Middle frontal gyrus (tissue), 1 donor: ENCODE measurements around the gene TMEM178A.
"Not testable (repeated sequence)": the region's sequence is repeated elsewhere in the genome, so short reads cannot be mapped to it uniquely, and the experiment has no call there.

Experiments used
- DNase-seq: peaks from one replicate; pipeline ENCODE4 v3.0.0-alpha.2; 2015; ENCODE audit warnings: low spot score; ENCODE audit errors: extremely low spot score

Gene TMEM178A

DNA sequence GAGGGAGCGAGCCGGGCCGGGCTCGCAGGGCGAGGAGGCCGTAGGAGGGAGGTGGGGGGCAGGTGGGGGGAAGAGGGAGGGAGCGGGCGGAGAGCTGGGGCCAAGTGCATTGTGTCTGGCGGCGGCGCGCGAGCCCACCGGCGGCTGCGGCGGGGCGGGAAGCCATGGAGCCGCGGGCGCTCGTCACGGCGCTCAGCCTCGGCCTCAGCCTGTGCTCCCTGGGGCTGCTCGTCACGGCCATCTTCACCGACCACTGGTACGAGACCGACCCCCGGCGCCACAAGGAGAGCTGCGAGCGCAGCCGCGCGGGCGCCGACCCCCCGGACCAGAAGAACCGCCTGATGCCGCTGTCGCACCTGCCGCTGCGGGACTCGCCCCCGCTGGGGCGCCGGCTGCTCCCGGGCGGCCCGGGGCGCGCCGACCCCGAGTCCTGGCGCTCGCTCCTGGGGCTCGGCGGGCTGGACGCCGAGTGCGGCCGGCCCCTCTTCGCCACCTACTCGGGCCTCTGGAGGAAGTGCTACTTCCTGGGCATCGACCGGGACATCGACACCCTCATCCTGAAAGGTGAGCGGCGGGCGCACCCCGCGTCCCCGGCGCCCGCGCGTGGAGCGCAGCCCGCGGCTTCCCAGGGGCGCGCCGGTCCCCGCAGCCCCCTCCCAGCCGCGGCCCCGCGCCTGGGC is at the start of gene TMEM178A:
TSS of gene TMEM178A (plus strand) at position 107 of the 680 bp plus-strand sequence. CDS start at position 165, 58 bp downstream.
- DNase-seq = no peak

DNA sequence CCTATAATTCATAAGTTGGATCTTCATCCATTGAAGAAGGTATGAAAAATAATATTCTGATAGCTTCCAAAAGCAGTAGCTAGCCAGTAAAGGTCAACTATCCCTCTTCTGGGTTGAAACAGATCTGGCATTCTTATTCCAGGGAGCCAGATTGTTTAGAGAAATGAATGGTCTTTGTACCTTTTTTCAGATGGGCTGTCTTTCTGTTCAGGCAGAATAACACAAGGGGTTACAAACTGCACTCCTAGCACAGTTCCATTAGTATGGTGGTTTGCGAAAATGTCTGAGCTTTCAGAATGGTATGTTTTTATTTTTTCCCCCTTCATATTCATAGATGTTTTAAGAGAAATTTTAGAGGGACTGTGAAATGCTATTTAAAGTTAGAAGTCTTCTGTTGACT is 47.5 kb upstream of the TMEM178A start:
- no peak for DNase-seq

DNA sequence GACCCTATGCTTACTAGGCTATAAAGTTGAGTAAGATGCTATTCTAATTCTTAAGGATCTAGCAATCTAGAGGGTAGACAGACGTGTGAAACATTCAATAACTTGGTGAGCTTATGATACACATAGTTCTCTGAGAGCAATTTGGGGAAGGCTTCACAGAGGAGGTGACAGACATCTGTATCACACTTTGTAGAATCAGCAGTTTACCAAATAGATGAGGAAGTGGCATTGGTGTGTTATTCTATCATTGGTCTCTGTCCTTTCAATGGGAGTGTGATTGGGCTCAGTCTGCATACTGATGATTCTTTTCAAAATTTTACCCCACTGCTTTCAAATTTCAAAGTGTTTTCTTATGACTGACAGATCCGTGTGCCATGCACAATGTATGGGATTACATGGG is 47.0 kb upstream of the TMEM178A start:
- no peak for DNase-seq

DNA sequence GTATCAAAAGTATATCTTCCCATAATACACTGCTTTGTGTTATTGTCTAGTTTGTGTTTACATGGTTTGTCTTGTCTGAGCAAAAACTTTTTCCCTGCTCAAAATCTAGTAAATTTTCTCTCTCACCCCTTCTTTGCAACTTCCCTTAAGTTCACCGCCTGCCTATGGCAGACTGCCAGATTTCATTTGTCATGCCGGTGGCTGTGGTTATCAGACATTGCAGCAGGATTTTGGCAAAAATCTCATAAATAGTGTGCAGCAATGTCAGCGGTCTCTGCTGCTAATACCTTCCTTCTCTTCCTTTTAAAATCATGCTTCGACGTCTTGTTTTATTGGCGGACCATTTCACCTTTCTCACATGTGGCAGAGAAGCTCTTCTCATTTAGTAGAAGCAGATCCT is 45.6 kb upstream of the TMEM178A start:
- no peak for DNase-seq

DNA sequence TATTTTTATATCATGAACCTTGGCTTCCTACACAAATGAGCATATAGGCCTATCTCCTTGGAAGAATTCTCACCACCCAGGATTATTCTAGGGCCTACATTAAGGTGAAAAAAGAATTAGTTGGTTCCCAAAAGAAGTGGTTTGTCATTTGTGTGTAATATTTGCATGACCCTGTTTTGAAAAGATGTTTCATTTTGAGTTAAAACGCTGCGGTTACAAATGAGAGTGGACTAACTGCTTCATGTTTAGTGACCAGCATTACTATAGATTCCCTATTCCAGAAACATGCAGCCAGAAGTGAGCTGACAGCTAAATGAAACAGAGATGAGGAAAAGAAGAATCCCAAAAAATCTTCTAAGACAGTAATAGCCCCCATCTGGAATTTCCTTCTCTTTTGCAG is 44.1 kb upstream of the TMEM178A start:
- no peak for DNase-seq

DNA sequence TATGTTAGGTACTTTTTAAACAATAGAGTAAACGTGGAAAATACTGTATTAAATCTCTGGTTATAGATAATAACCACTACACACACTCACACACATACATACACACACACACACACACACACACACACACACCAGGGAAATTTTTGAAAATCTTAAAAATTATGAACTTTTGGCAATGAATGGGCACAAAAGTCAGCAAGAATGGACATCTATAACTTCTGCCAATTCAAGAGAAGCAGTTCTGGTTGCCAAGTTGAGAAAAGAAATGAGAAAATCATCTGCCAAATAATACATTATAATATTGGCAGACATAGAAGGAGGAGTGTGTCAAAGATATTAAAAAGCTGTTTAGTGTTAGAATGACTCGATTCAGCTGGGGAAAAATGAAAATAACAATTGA is 42.9 kb upstream of the TMEM178A start:
- no peak for DNase-seq

DNA sequence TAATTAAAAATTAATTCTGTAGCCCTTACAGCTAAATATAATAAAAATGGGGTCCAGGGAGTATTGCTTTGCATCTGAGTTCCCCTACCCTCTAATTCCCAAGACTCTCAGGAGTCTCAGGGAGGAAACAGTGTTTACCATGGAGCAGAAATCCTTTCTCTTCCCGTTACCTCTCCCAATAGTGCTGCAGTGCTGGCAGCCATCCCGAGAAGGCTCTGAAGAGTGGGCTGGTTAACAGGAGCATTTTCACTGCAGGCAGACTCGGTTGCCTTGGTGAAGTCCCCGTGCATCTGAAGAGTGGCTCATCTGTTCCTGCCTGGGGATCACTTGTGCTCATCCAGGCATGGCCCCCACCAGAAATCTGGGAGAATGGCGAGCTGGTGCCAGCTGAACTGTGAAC is 41.8 kb upstream of the TMEM178A start:
- peak; percentile 50 for DNase-seq

DNA sequence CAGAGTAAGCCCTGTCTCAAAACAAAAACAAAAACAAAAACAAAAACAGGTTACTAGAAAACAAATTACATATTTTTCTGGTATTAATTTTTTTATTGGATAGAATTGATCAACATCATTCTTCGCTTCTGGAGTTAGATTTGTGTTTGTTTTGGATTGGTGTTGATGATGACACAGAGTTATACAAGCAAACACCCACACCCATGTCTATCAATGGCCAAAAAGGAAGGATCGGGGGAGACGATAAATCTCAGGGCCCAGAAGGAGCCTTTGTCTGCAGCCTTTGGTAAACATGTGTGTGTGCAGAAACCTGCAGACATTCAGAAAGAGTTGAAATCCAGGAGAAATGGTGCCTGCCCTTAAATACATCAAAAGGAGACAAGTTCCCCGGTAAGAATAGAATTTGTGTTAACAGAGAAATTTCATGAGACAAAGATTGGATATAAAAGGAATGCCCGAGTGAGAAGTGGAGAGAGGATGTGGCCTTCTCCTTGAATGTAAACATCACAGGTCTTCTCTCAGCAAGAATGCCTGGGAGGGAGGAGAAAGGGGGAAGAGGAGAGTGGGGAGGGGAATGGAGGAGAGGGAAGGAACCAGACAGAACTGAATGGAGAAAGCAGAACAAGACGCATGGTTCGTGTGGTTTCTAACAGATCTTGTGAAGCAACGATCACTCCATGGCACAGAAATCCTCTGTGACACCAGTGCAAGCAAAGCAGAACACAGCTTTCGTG is 40.4 kb upstream of the TMEM178A start:
- no peak for DNase-seq

DNA sequence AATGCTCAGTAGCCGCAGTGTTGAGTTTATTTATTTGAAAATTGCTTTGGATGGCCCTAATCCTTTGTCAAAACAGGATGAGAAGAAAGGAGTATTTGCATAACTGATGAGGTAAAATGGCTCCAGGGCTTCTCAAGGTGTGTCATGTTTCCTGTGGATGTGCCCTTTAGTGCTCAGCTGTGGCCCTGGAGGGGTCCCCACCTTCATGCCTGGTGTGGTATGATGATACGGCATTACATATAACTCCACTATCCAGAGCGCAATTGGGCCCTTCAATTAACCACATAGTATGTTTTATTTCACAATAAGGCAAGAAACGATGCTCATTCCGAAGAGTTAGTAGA is 39.8 kb upstream of the TMEM178A start:
- DNase-seq = no peak

DNA sequence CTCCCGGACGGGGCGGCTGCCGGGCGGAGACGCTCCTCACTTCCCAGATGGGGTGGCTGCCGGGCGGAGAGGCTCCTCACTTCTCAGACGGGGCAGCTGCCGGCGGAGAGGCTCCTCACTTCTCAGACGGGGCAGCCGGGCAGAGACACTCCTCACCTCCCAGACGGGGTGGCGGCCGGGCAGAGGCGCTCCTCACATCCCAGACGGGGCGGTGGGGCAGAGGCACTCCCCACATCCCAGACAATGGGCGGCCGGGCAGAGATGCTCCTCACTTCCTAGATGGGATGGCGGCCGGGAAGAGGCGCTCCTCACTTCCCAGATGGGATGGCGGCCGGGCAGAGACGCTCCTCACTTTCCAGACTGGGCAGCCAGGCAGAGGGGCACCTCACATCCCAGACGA is 37.4 kb upstream of the TMEM178A start:
- DNase-seq = not testable (repeated sequence)

DNA sequence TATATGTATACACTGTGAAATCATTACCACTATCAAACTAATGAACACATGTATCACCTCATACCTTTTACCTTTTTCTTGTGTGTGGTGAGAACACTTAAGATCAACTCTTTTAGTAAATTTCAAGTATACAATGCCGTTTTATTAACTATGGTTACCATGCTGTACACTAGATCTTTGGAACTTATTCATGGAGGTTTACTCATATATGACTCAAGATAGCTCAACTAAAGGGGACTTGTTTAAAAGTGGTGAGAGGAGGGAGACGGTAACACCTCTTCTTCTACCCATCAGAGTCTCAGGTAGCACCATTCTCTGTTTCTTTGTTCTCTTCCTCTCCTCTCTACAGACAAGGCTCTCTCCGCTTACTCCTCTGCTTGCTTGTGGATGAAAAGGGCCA is 36.1 kb upstream of the TMEM178A start:
- DNase-seq = no peak

DNA sequence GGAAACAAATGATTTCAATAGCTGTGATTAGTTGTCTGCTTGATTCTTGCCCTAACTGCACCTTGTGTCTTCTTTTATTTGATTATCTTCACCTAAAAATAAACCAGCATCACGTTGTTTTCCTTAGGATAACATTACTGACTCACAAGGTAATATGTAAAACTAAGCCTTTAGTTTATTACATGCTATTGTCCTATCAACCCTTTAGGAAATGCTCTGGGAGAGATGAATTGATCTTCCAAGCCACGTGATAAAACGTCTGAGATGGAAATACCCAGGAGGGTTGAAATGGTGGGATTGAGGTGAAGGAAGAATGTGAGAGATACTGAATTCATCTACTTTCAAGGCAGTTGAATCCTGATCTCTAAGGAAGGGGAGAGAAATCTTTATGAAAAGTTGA is 34.5 kb upstream of the TMEM178A start:
- DNase-seq = no peak

DNA sequence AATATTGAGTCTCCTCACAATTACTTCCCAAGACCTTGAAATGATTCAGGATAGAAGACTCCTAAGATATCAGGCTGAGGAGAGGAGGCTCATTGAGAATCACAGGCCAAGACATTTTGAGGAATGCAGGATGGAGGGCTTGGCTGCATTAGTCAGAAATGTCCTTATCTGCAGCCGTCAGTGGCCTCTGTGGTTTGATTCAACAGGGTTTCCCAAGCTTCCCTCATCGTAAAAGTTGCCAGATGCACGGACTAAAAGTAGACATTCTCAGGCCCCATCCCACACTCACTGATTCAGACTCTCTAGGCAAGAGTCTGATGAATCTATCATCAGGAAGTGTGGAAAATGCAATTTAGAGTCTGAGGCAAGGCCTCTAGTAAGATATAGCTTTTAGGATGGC is 34.0 kb upstream of the TMEM178A start:
- no peak for DNase-seq

DNA sequence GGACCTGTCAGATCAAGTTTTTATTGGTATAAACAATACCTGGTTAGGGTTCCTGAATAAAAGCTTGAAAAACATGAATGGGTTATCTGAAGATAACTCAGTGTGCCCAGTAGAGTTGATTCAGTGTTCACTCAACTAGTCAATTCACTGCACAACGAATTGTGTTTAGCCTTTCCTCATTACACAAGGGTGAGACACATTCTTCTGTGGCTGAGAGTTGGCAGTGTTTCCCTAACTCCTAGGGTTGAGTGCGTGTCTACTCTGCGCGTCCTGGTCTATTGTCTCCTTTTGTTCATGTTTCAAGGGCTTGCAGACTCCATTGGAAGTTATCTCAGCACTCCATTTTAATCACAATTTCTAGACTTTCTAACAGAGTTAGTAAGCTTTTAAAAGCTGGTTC is 32.8 kb upstream of the TMEM178A start:
- DNase-seq = no peak

DNA sequence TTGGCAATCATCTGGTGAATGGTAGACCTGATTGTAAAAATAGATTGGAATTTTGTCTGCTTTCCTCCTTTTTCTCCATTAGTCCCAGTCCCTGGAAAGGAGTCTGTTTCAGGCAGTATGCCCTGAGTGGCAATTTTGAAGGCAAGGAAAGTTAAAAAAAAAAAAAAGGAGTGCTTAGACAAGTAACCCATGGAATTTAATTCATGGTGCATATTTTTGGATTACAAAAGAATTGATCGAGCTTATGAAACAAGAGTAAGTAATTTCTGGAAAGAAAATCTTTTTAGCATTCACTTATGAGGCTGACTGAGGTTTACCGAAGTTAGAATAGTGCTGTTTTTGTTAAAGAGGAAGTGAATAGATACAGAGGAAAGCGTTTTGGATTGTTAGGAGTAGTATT is 29.4 kb upstream of the TMEM178A start:
- no peak for DNase-seq

DNA sequence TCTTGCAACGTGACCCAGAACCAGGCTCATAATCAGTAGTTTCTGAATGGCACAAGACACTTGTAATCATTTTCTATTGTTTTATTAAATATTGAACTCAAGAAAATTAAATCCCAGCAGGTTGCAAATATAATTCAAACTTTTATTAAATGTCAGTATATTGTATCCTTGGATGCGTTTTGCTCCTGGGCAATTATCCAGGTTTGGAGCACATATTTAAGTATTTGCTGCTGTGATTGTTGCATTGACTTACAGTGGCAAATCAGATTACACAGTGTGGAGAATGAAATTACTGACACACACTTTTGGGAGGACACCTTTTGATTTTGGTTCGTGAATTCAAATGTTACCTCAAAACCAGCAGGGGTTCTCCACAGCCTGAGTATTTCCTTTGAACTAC is 27.1 kb upstream of the TMEM178A start:
- no peak for DNase-seq

DNA sequence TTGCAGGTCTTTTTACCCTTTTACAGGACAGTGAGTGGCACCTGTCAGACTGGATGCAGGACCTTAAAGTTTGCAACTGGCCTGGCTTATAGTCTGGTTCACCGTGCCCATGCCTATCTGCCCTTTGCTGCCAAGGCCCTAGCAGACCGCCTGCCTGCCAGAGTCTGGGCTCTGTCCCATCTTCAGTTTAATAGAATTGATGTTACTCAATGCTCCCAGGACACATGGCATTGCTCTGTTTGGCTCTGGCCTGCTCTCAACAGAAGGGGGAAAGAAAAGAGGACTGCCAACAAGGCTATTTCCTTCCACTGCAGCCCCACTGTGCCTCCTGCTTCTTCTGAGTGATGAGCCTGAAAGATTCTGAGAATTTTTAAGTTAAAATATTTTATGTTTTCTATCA is 25.6 kb upstream of the TMEM178A start:
- DNase-seq = no peak

DNA sequence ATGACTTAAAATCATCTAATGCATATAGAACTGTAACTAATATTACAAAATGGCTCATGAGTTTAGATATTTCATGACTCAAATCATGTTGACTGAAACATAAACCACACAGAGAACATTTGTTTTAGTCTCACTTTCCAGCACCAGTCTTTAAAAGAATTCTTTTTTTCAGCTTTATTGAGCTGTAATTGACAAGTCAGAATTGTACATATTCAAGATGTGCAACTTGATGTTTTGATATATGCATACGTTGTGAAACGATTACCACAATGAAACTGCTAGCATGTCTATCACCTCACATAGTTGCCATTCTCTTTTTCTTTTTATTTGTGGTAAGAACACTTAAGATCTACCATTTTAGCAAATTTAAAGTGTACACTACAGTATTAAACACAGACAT is 25.0 kb upstream of the TMEM178A start:
- DNase-seq = no peak

DNA sequence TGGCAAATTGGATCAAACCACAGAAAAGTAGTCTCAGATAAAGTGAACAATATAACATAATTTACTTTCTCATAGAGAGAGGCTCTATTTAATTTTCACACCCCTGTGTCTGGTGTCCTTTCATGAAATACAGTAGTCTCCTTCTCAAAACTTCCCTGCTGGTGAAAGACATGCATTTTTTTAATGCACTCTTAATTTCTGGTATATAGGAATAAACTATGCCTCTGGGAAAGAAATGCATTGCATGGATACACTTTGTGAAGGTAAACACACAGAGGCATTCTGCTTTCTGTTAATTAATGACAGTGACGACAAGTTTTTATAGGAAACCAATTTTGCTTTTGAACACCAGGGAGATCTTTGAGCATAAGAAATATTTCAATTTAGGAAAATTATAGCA is 24.1 kb upstream of the TMEM178A start:
- no peak for DNase-seq

DNA sequence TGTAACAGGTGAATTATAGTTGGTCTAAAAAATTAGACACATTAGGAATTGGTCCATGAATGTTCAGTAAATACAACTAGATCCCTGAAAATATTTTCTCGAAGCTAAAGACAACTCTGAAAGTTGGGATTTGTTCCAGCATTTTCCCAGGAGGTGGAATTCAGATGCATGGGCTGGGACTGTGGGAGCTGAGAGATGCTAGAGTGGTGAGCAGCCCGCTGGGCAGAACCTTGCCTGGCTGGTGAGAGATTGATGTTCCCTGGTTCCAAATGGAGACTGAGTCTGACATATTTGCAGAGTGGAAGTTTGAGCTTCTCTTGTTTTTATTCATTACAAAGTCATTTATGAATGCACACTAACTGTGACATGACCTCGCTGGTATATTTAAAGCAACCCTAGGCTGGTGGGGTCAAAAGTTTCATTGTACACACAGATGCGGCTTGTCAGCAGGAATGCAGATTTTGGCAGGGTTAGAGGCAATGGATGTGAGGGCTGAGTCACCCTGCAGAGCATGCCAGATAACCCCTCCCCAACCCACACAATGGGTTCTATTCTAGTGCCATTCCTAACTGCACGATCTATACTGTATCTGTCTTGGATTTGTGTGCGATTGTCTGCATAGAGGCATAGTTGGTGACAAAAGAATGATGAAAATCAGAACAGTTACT is 23.5 kb upstream of the TMEM178A start:
- peak; percentile 31 for DNase-seq

DNA sequence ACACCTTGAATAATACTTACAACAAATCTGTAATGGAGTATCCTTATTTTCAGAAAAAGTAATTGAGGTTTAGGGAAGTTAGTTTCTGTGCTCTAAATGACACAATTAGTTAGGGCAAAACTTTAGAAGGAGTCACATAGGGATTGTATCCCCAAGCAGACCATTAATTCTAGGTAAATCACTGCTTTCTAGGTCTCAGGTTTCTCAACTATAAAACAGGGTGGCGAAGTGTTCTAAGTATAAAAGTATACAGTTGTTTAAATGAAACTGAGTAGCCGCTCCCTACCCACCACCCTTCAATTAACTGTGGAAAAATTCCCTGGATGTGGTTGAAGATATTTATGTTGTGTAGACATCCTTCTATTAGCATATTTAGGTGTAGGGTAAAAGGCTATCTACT is 19.9 kb upstream of the TMEM178A start:
- DNase-seq = no peak

DNA sequence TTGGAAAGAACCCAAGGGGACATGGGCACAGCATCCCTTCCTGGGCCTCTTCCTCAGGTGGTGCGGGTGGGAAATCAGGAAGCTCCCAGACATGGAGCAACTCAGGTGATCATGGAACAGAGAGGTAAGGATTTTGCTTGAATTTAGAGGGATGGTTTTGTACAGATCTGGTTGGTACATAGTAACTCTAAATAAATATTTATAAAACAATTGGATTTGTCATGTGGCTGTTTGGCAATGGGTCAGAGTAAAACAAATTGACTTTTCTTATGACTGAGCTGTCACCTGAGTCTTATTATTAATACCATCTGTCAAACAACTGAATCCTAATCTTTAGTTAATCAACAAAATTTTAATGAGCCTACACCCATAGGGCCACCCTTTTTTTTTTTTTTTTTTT is 19.4 kb upstream of the TMEM178A start:
- no peak for DNase-seq
